ENCODE data around the gene MILR1. TPM values are rescaled to one million over a fixed set of nuclear protein-coding genes. Genes with fewer than 3 reads are reported as not detected.

MILR1 gene
- total RNA-seq, 1 experiment from 2014 or later, result 3.8 TPM

DNA sequence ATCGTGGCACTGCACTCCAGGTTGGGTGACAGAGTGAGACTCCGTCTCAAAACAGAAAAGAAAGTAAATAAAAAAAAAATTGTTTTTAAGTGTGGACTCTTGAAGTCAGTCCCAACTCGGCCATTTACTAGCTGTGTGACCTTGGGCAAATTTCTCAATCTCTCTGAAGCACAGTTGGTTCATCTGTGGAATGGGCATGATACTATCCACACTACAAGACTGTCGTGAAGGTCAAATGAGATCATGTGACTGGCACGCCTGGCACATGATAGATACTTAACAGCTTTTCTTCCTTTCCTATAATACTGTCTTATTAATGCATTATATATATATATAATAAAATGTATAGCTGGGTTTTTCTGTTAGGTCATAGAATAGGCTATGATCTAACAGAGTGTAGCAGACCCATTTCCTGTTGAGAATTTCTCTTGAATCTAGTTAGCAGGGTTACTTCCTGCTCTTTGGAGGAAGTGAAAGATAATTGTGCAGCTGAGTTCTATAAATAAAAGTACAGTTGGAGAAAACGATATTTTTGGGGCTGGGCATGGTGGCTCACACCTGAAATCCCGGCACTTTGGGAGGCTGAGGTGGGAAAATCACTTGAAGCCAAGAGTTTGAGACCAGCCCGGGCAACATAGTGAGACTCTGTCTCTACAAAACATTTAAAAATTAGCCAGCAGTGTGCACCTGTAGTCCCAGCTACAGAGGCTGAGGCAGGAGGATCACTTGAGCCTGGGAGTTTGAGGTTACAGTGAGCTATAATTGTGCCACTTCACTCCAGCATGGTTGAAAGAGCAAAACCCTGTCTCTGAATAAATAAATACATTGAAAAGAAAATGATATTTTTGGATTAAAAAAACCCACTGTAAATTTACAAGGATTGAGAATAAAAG lies 7.3 kb downstream of the MILR1 start:
- H3K4me1 ChIP-seq (ENCODE audit: control insufficient read depth in 1 of 2, insufficient read depth in 2 of 2, low read length in 2 of 2), result peaks cover 7 to 32% of the 10 kb centered on the region in 2 experiments
- H3K4me3 ChIP-seq (replicated peaks in 1 of 2; ENCODE audit: low read depth in 1 of 2, low read length in 2 of 2), result no peak overlapping the region
- intact Hi-C loops (cut with micrococcal nuclease), result no loop called here
- H3K27ac ChIP-seq (ENCODE audit: low read depth, low read length), result no peak overlapping the region
- POLR2A ChIA-PET, result no interaction called here
- no peaks in the 10 kb centered on the region for H3K9me2 ChIP-seq (ENCODE audit: insufficient read depth)
- no peak overlapping the region for H3K4me2 ChIP-seq (ENCODE audit: low read length)
- RAD21 ChIA-PET (ENCODE audit: low non-redundant PET in 1 of 2, low total read pairs in 2 of 2, uncharacterized antibody in 2 of 2, unreplicated experiment in 2 of 2), result no interaction called here
- H3K79me2 ChIP-seq (ENCODE audit: insufficient read depth, low read length), result no peaks in the 10 kb centered on the region
- no peak overlapping the region for H3K9ac ChIP-seq (ENCODE audit: low read length)
- H3K36me3 ChIP-seq (ENCODE audit: control insufficient read depth in 1 of 2, insufficient read depth in 2 of 2, low read length in 2 of 2), result no peaks in the 10 kb centered on the region
- H3K27me3 ChIP-seq (ENCODE audit: insufficient read depth, low read length), result no peaks in the 10 kb centered on the region
- BruUV-seq (replicated peaks), result no TSS peak
- no peaks in the 10 kb centered on the region for H3K9me3 ChIP-seq (ENCODE audit: control insufficient read depth in 1 of 2, insufficient read depth in 1 of 2, low read depth in 1 of 2, low read length in 2 of 2)
- TF ChIP-seq SRF (IDR thresholded peaks at IDR 0.05; ENCODE audit: low read depth) (no peak), RAD21 (IDR thresholded peaks at IDR 0.05; ENCODE audit: low read depth) (no peak), SP1 (IDR thresholded peaks at IDR 0.05; ENCODE audit: low read depth) (no peak), CBX3 (IDR thresholded peaks at IDR 0.05; ENCODE audit: low read depth) (no peak), POLR2AphosphoS5 (IDR thresholded peaks at IDR 0.05; ENCODE audit: low read depth, low read length) (no peak), EZH2 (IDR thresholded peaks at IDR 0.05) (no peak), CEBPB (IDR thresholded peaks at IDR 0.05; ENCODE audit: low read depth) (no peak), YY1 (IDR thresholded peaks at IDR 0.05; ENCODE audit: extremely low read depth, insufficient replicate concordance, low read depth, low read length) (no peak), JUND (IDR thresholded peaks at IDR 0.05) (no peak)
- TF ChIP-seq, protein P1, sequence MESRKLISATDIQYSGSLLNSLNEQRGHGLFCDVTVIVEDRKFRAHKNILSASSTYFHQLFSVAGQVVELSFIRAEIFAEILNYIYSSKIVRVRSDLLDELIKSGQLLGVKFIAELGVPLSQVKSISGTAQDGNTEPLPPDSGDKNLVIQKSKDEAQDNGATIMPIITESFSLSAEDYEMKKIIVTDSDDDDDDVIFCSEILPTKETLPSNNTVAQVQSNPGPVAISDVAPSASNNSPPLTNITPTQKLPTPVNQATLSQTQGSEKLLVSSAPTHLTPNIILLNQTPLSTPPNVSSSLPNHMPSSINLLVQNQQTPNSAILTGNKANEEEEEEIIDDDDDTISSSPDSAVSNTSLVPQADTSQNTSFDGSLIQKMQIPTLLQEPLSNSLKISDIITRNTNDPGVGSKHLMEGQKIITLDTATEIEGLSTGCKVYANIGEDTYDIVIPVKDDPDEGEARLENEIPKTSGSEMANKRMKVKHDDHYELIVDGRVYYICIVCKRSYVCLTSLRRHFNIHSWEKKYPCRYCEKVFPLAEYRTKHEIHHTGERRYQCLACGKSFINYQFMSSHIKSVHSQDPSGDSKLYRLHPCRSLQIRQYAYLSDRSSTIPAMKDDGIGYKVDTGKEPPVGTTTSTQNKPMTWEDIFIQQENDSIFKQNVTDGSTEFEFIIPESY (IDR thresholded peaks at IDR 0.05; ENCODE audit: extremely low read depth, insufficient replicate concordance, low read length), result no peak
- TF ChIP-seq, protein P2, sequence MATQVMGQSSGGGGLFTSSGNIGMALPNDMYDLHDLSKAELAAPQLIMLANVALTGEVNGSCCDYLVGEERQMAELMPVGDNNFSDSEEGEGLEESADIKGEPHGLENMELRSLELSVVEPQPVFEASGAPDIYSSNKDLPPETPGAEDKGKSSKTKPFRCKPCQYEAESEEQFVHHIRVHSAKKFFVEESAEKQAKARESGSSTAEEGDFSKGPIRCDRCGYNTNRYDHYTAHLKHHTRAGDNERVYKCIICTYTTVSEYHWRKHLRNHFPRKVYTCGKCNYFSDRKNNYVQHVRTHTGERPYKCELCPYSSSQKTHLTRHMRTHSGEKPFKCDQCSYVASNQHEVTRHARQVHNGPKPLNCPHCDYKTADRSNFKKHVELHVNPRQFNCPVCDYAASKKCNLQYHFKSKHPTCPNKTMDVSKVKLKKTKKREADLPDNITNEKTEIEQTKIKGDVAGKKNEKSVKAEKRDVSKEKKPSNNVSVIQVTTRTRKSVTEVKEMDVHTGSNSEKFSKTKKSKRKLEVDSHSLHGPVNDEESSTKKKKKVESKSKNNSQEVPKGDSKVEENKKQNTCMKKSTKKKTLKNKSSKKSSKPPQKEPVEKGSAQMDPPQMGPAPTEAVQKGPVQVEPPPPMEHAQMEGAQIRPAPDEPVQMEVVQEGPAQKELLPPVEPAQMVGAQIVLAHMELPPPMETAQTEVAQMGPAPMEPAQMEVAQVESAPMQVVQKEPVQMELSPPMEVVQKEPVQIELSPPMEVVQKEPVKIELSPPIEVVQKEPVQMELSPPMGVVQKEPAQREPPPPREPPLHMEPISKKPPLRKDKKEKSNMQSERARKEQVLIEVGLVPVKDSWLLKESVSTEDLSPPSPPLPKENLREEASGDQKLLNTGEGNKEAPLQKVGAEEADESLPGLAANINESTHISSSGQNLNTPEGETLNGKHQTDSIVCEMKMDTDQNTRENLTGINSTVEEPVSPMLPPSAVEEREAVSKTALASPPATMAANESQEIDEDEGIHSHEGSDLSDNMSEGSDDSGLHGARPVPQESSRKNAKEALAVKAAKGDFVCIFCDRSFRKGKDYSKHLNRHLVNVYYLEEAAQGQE (IDR thresholded peaks at IDR 0.05; ENCODE audit: low read depth), result no peak
- no peaks in the 10 kb centered on the region for H4K20me1 ChIP-seq (ENCODE audit: insufficient read depth)
- H2AFZ ChIP-seq (ENCODE audit: low read depth, low read length, poor library complexity, severe bottlenecking), result no peak overlapping the region
- CTCF ChIA-PET, result interaction anchor here (0.7 to 0.8 kb wide), 2 partner anchors 35 to 36 kb away, joined by 3 read pairs; no protein-coding TSS in a partner anchor
- DNase-seq (ENCODE audit: low read depth, low spot score) (no peak), ATAC-seq (no peak)

All from HCT116 (cell line).